NCI-H2029 (cell line): ENCODE data around the gene STK16.
A peak's percentile ranks its signal among the peaks of the same experiment; 100 is the strongest.

Experiments
- DNase-seq: peaks from one replicate; lab custom pipeline; 2025; lab: John Stamatoyannopoulos, UW

The STK16 gene

GRCh38 chr2:219289195-219289536, 43.9 kb downstream of the STK16 start:
- DNase-seq: no peak

GRCh38 chr2:219289537-219290361, 44.5 kb downstream of the STK16 start:
- no peak for DNase-seq

GRCh38 chr2:219290381-219291171, 45.3 kb downstream of the STK16 start:
- no peak for DNase-seq

- no peak for DNase-seq
Measured at GRCh38 chr2:219291394-219291793, 46.1 kb downstream of the STK16 start.

GRCh38 chr2:219291910-219292490, 46.7 kb downstream of the STK16 start:
- DNase-seq: no peak

- DNase-seq: no peak
Measured at GRCh38 chr2:219292616-219293015, 47.3 kb downstream of the STK16 start.

GRCh38 chr2:219293736-219294231, 48.5 kb downstream of the STK16 start:
- DNase-seq: no peak

GRCh38 chr2:219294356-219295351, 49.4 kb downstream of the STK16 start:
- DNase-seq: peak; percentile 73

- DNase-seq: no peak
Measured at GRCh38 chr2:219296142-219296541, 50.9 kb downstream of the STK16 start.

- DNase-seq: no peak
Measured at GRCh38 chr2:219296631-219297391, 51.5 kb downstream of the STK16 start.

- DNase-seq: no peak
Measured at GRCh38 chr2:219297766-219298456, 52.6 kb downstream of the STK16 start.

GRCh38 chr2:219298759-219299371, 53.6 kb downstream of the STK16 start:
- peak; percentile 48 for DNase-seq

- DNase-seq: no peak
Measured at GRCh38 chr2:219299372-219299760, 54.1 kb downstream of the STK16 start.
